ENCODE data around the gene ACSS1. TPM values are rescaled to one million over a fixed set of nuclear protein-coding genes. Genes with fewer than 3 reads are reported as not detected.

The ACSS1 gene
- total and polyA plus RNA-seq, 4 donors = 15.8 to 38.9 (median 26.9) TPM

DNA sequence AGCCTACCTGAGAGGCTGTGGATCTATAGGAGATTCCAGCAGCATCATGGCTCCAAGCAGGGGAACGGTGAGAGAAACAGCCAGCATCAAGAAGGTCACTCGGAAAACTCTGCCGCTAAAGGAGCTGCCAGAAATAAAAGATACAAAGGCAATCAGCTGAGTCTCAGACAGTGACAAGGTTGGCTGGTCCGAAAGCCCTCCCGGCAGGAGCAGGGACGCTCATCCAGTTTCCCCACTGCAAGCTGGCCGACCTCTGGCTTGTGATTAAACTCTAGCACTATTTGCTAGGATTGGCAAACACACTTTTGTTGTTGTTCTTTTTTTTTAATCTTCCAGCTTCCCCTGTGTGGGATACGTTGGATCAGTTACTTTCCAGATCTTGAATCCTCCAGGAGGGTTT lies 74.0 kb downstream of the ACSS1 start:
- Histone ChIP-seq H3K36me3 (ENCODE audit: control insufficient read depth in 4 of 4, insufficient read depth in 4 of 4, low read length in 4 of 4) (peaks cover 3 to 15% (median 11%) of the 10 kb centered on the region in 4 donors), H3K4me3 (no peak overlapping the region), H3K9ac (ENCODE audit: insufficient read depth in 1 of 2, low read length in 2 of 2) (no peak overlapping the region), H3K9me3 (ENCODE audit: control insufficient read depth in 4 of 4, insufficient read depth in 3 of 4, low read length in 3 of 4) (no peaks in the 10 kb centered on the region), H3K27me3 (ENCODE audit: control insufficient read depth in 3 of 3, insufficient read depth in 3 of 3, low read length in 2 of 3) (no peaks in the 10 kb centered on the region), H3K27ac (ENCODE audit: low read depth in 1 of 2, low read length in 1 of 2) (no peak overlapping the region), H3K4me1 (ENCODE audit: control insufficient read depth in 5 of 5, insufficient read depth in 5 of 5, low read length in 5 of 5) (peaks cover 0 to 5% (median 0%) of the 10 kb centered on the region in 5 donors)
- TF ChIP-seq CTCF (IDR thresholded peaks at IDR 0.05; ENCODE audit: control extremely low read depth, extremely low read depth) = no peak
- no peak for DNase-seq
- ATAC-seq (ENCODE audit: insufficient read depth, low FRiP score) = no peak
- 84 to 88% methylated on average over 8 of the region's 8 CpGs for WGBS, 2 donors

- peaks cover 0 to 2% (median under 1%) of the 10 kb centered on the region in 4 donors for H3K9me3 ChIP-seq (ENCODE audit: control insufficient read depth in 4 of 4, insufficient read depth in 3 of 4, low read length in 3 of 4)
- H3K27me3 ChIP-seq (ENCODE audit: control insufficient read depth in 3 of 3, insufficient read depth in 3 of 3, low read length in 2 of 3) = no peaks in the 10 kb centered on the region
- H3K4me3 ChIP-seq = no peak overlapping the region
- ATAC-seq (ENCODE audit: insufficient read depth, low FRiP score) (peak; percentile 16), DNase-seq (no peak)
- H3K27ac ChIP-seq (ENCODE audit: low read depth in 1 of 2, low read length in 1 of 2) = peak overlapping the region in 1 of 2 donors; percentile 17
- H3K9ac ChIP-seq (ENCODE audit: insufficient read depth in 1 of 2, low read length in 2 of 2) = no peak overlapping the region
- H3K36me3 ChIP-seq (ENCODE audit: control insufficient read depth in 4 of 4, insufficient read depth in 4 of 4, low read length in 4 of 4) = peaks cover 3 to 24% (median 14%) of the 10 kb centered on the region in 4 donors
- WGBS, 2 donors = 26 to 73% methylated on average over 3 of the region's 3 CpGs
- TF ChIP-seq CTCF (IDR thresholded peaks at IDR 0.05; ENCODE audit: control extremely low read depth, extremely low read depth) = no peak
- peaks cover 0 to 4% (median 0%) of the 10 kb centered on the region in 5 donors for H3K4me1 ChIP-seq (ENCODE audit: control insufficient read depth in 5 of 5, insufficient read depth in 5 of 5, low read length in 5 of 5)
Measured at GRCh38 chr20:24981790-24982189, 76.1 kb downstream of the ACSS1 start.

- no peak for TF ChIP-seq CTCF (IDR thresholded peaks at IDR 0.05; ENCODE audit: control extremely low read depth, extremely low read depth)
- H3K36me3 ChIP-seq (ENCODE audit: control insufficient read depth in 4 of 4, insufficient read depth in 4 of 4, low read length in 4 of 4) = peaks cover 3 to 27% (median 18%) of the 10 kb centered on the region in 4 donors
- no peak for DNase-seq
Measured at GRCh38 chr20:24981282-24981681, 76.7 kb downstream of the ACSS1 start.

More at GRCh38 chr20:24981282-24981681, 76.7 kb downstream of the ACSS1 start:
- peaks cover 0 to 6% (median 1%) of the 10 kb centered on the region in 4 donors for H3K9me3 ChIP-seq (ENCODE audit: control insufficient read depth in 4 of 4, insufficient read depth in 3 of 4, low read length in 3 of 4)
- peak overlapping the region in 1 of 2 donors; percentile 37 for H3K27ac ChIP-seq (ENCODE audit: low read depth in 1 of 2, low read length in 1 of 2)
- ATAC-seq (ENCODE audit: insufficient read depth, low FRiP score) = no peak
- H3K9ac ChIP-seq (ENCODE audit: insufficient read depth in 1 of 2, low read length in 2 of 2) = no peak overlapping the region
- H3K27me3 ChIP-seq (ENCODE audit: control insufficient read depth in 3 of 3, insufficient read depth in 3 of 3, low read length in 2 of 3) = no peaks in the 10 kb centered on the region
- 57 to 76% methylated on average over 4 of the region's 4 CpGs for WGBS, 2 donors
- H3K4me1 ChIP-seq (ENCODE audit: control insufficient read depth in 5 of 5, insufficient read depth in 5 of 5, low read length in 5 of 5) = peaks cover 0 to 4% (median 0%) of the 10 kb centered on the region in 5 donors
- no peak overlapping the region for H3K4me3 ChIP-seq

Measured in lung (tissue), 12 donors.